H1 (cell line): ENCODE measurements around the gene MUC5AC. TPM values are rescaled to one million over a fixed set of nuclear protein-coding genes. Genes with fewer than 3 reads are reported as not detected.

Experiments used
- CTCF ChIA-PET: fragments of 300-600 bp; sonication (Branson Sonifier 250); formaldehyde crosslinking; loops from one replicate; lab custom pipeline; 2021; ENCODE audit not compliant: partially characterized antibody; lab: Charles Lee
- POLR2A ChIA-PET: fragments of 300-600 bp; sonication (Branson Sonifier 250); formaldehyde crosslinking; loops from one replicate; lab custom pipeline; 2021; ENCODE audit warnings: inconsistent platforms; ENCODE audit not compliant: partially characterized antibody; lab: Charles Lee
- DNase-seq, 2 experiments: peaks; one replicate each; pipeline versions ENCODE4 v3.0.0 to v3.0.0-alpha.2; 2010 to 2022; ENCODE audit warnings: low spot score in 2 of 2, low read depth in 1 of 2, mixed read lengths in 1 of 2
- FAIRE-seq: peaks from 2 replicates; lab custom pipeline; 2011; peaks lifted over from hg19 to GRCh38; lab: Jason Lieb, UNC
- H2AFZ ChIP-seq: 2 replicates; pipeline ENCODE4 v1.8.1; 2012; ENCODE audit warnings: low read length, inconsistent platforms
- H2AK5ac ChIP-seq: 2 replicates; pipeline ENCODE4 v1.6.1; 2013; ENCODE audit warnings: low read depth, low read length
- H2BK120ac ChIP-seq: replicated peaks from 2 replicates; pipeline ENCODE3; 2013; ENCODE audit warnings: low read depth, low read length, inconsistent platforms
- H2BK12ac ChIP-seq: 2 replicates; pipeline ENCODE4 v1.6.1; 2013; ENCODE audit warnings: low read depth, low read length
- H2BK15ac ChIP-seq: 2 replicates; pipeline ENCODE4 v1.6.1; 2013; ENCODE audit warnings: low read length
- H2BK20ac ChIP-seq: 2 replicates; pipeline ENCODE4 v1.6.1; 2013; ENCODE audit warnings: low read length
- H2BK5ac ChIP-seq: 2 replicates; pipeline ENCODE4 v1.6.1; 2013; ENCODE audit warnings: low read depth, low read length
- H3K14ac ChIP-seq: 2 replicates; pipeline ENCODE4 v1.6.1; 2013; ENCODE audit warnings: inconsistent platforms; ENCODE audit not compliant: insufficient read length
- H3K18ac ChIP-seq: 2 replicates; pipeline ENCODE4 v1.6.1; 2013; ENCODE audit warnings: low read length; ENCODE audit errors: extremely low read depth
- H3K23ac ChIP-seq: 2 replicates; pipeline ENCODE4 v1.6.1; 2013; ENCODE audit warnings: inconsistent platforms; ENCODE audit not compliant: insufficient read length
- H3K23me2 ChIP-seq: 2 replicates; pipeline ENCODE4 v1.6.1; 2013; ENCODE audit warnings: low read depth, low read length
- H3K27ac ChIP-seq: 2 replicates; pipeline ENCODE4 v1.6.1; 2011; ENCODE audit warnings: low read depth, low read length, inconsistent platforms
- H3K27me3 ChIP-seq, 4 experiments: replicated peaks in 1 of 4; 1 replicate in 1 of 4; 2 replicates in 3 of 4; pipeline versions ENCODE4 v1.6.1 to v1.8.1; 2011 to 2013; ENCODE audit warnings: low read length in 3 of 4, mild to moderate bottlenecking in 3 of 4, inconsistent platforms in 2 of 4, mixed read lengths in 2 of 4, moderate library complexity in 1 of 4; ENCODE audit not compliant: control insufficient read depth in 3 of 4, insufficient read depth in 3 of 4; ENCODE audit errors: extremely low read depth in 1 of 4
- H3K36me3 ChIP-seq, 4 experiments: 2 replicates each; pipeline versions ENCODE4 v1.6.1 to v1.8.1; 2011 to 2013; ENCODE audit warnings: mild to moderate bottlenecking in 4 of 4, low read length in 3 of 4, moderate library complexity in 2 of 4, control low read depth in 1 of 4, inconsistent platforms in 1 of 4; ENCODE audit not compliant: insufficient read depth in 4 of 4, control insufficient read depth in 2 of 4
- H3K4ac ChIP-seq: replicated peaks from 2 replicates; pipeline ENCODE3; 2013; ENCODE audit warnings: low read length, low read depth, mixed read lengths, inconsistent platforms; ENCODE audit not compliant: insufficient read length
- H3K4me1 ChIP-seq, 4 experiments: replicated peaks in 1 of 4; 1 replicate in 1 of 4; 2 replicates in 3 of 4; pipeline versions ENCODE4 v1.6.1 to v1.8.1; 2011 to 2013; ENCODE audit warnings: low read length in 3 of 4, inconsistent platforms in 2 of 4, mixed read lengths in 1 of 4; ENCODE audit not compliant: insufficient read depth in 4 of 4, control insufficient read depth in 3 of 4
- H3K4me2 ChIP-seq, 2 experiments: 2 replicates each; pipeline versions ENCODE4 v1.6.1 to v1.8.1; 2011 to 2013; ENCODE audit warnings: low read depth in 2 of 2, low read length in 2 of 2, control low read depth in 1 of 2, inconsistent platforms in 1 of 2, mild to moderate bottlenecking in 1 of 2; ENCODE audit not compliant: insufficient read depth in 1 of 2
- H3K4me3 ChIP-seq, 4 experiments: fragments of 200-600, 300-600 bp in 1 of 4; sonication (generic), shearing (Covaris generic), sonication (Bioruptor Twin) in 1 of 4; 2 replicates each; pipeline versions ENCODE4 v1.5.1 to v1.8.1; 2011 to 2016; ENCODE audit warnings: low read length in 4 of 4, low read depth in 3 of 4, control low read depth in 2 of 4, inconsistent platforms in 2 of 4, mild to moderate bottlenecking in 2 of 4, mixed read lengths in 1 of 4, moderate library complexity in 1 of 4; ENCODE audit not compliant: insufficient read depth in 2 of 4; ENCODE audit errors: extremely low read depth in 1 of 4
- H3K56ac ChIP-seq: replicated peaks from 2 replicates; pipeline ENCODE3; 2013; ENCODE audit warnings: low read depth, mild to moderate bottlenecking, mixed read lengths, low read length, inconsistent platforms; ENCODE audit not compliant: insufficient read length
- H3K79me1 ChIP-seq: 2 replicates; pipeline ENCODE4 v1.6.1; 2013; ENCODE audit warnings: low read depth, low read length, control low read depth
- H3K79me2 ChIP-seq, 2 experiments: 2 replicates each; pipeline versions ENCODE4 v1.6.1 to v1.8.1; 2012 to 2013; ENCODE audit warnings: low read length in 2 of 2, mild to moderate bottlenecking in 2 of 2, inconsistent platforms in 1 of 2; ENCODE audit not compliant: insufficient read depth in 2 of 2, control insufficient read depth in 1 of 2
- H3K9ac ChIP-seq, 4 experiments: replicated peaks in 1 of 4; 1 replicate in 1 of 4; 2 replicates in 3 of 4; pipeline versions ENCODE4 v1.6.1 to v1.8.1; 2011 to 2013; ENCODE audit warnings: low read depth in 3 of 4, low read length in 3 of 4, control low read depth in 2 of 4, mild to moderate bottlenecking in 2 of 4, moderate library complexity in 2 of 4, inconsistent platforms in 1 of 4; ENCODE audit errors: extremely low read depth in 1 of 4
- H3K9me3 ChIP-seq, 2 experiments: 2 replicates each; pipeline versions ENCODE4 v1.6.1 to v1.8.1; 2012 to 2013; ENCODE audit warnings: mild to moderate bottlenecking in 2 of 2, moderate library complexity in 2 of 2, control low read depth in 1 of 2, inconsistent platforms in 1 of 2, low read depth in 1 of 2, low read length in 1 of 2, mixed read lengths in 1 of 2; ENCODE audit not compliant: insufficient read depth in 2 of 2
- H4K20me1 ChIP-seq, 2 experiments: replicated peaks in 1 of 2; 2 replicates each; pipeline versions ENCODE3 to v1.8.1; 2011 to 2013; ENCODE audit warnings: inconsistent platforms in 2 of 2, low read length in 2 of 2, mild to moderate bottlenecking in 1 of 2; ENCODE audit not compliant: insufficient read depth in 2 of 2, control insufficient read depth in 1 of 2
- H4K5ac ChIP-seq: 2 replicates; pipeline ENCODE4 v1.6.1; 2013; ENCODE audit warnings: low read length, low read depth, mixed read lengths, inconsistent platforms; ENCODE audit not compliant: insufficient read length
- H4K8ac ChIP-seq: 2 replicates; pipeline ENCODE4 v1.8.0; 2013; ENCODE audit warnings: mild to moderate bottlenecking, moderate library complexity, low read length, inconsistent platforms; ENCODE audit not compliant: insufficient read depth; ENCODE audit errors: extremely low read depth
- H4K91ac ChIP-seq: replicated peaks from 2 replicates; pipeline ENCODE3; 2013; ENCODE audit warnings: low read length, mixed read lengths, inconsistent platforms; ENCODE audit not compliant: insufficient read length
- BCL11A ChIP-seq, 2 experiments: IDR thresholded peaks; one replicate each; pipeline ENCODE4 v1.6.1; 2011; ENCODE audit warnings: low read depth in 2 of 2, low read length in 2 of 2, mild to moderate bottlenecking in 2 of 2
- CHD2 ChIP-seq: IDR thresholded peaks from 2 replicates; pipeline ENCODE4 v1.6.1; 2012; ENCODE audit warnings: low read length, improper control_type of control experiment
- CTBP2 ChIP-seq: IDR thresholded peaks from 2 replicates; pipeline ENCODE4 v1.7.0; 2011; ENCODE audit warnings: borderline replicate concordance, mild to moderate bottlenecking, moderate library complexity, mixed read lengths, low read length; ENCODE audit not compliant: insufficient read depth, insufficient read length
- FOSL1 ChIP-seq: IDR thresholded peaks from 2 replicates; pipeline ENCODE4 v1.6.1; 2011; ENCODE audit warnings: mild to moderate bottlenecking, low read depth, low read length, moderate library complexity; ENCODE audit not compliant: insufficient read depth
- JUND ChIP-seq: IDR thresholded peaks from 2 replicates; pipeline ENCODE4 v1.6.1; 2011; ENCODE audit warnings: mild to moderate bottlenecking, improper control_type of control experiment, low read length
- KDM1A ChIP-seq: fragments of 200-600, 300-600 bp; sonication (generic); IDR thresholded peaks from 2 replicates; pipeline ENCODE4 v1.7.1; 2016; ENCODE audit warnings: mild to moderate bottlenecking, low read length, borderline replicate concordance
- SAP30 ChIP-seq: fragments of 300-600 bp; sonication (generic); IDR thresholded peaks from 2 replicates; pipeline ENCODE4 v1.7.1; 2012; ENCODE audit warnings: low read length, moderate library complexity, mild to moderate bottlenecking, inconsistent platforms; ENCODE audit not compliant: insufficient read depth, insufficient replicate concordance
- ZNF274 ChIP-seq: IDR thresholded peaks from 2 replicates; pipeline ENCODE4 v1.7.0; 2012; ENCODE audit warnings: low read length, borderline replicate concordance; ENCODE audit errors: extremely low read depth
- WGBS, 2 experiments: shearing (Covaris generic) in 1 of 2; methylation state at CpG; one replicate each; pipeline versions ENCODE4 v1.1.6 to v1.1.7; 2013 to 2015; ENCODE audit warnings: low lambda C conversion rate in 2 of 2, mixed read lengths in 2 of 2, inconsistent platforms in 1 of 2, low coverage in 1 of 2, missing lambda C conversion rate in 1 of 2; ENCODE audit not compliant: insufficient replicate concordance in 2 of 2, insufficient coverage in 1 of 2, insufficient read length in 1 of 2; ENCODE audit errors: extremely low coverage in 1 of 2, missing lambda C conversion rate in 1 of 2; 5-methylcytosine and 5-hydroxymethylcytosine counted together
- polyA plus RNA-seq, 7 experiments: library from polyadenylated mRNA; depleted of rRNA in 3 of 7; stranded (reverse) in 5 of 7; unstranded in 2 of 7; fragments of >200 nt in 5 of 7; fragments of 200-250 nt in 2 of 7; gene quantifications; 1 replicate in 5 of 7; 2 replicates in 1 of 7; 4 replicates in 1 of 7; pipeline versions ENCODE4 v1.2.1 to v1.2.3, GENCODE V29; 2011 to 2013; ENCODE audit warnings: missing spikeins in 2 of 7, mixed read lengths in 2 of 7
- total RNA-seq: library from RNA; stranded (reverse); fragmentation: NEBNext Ultra II Directional; extraction: Animal tissue kit (Norgen Biotek cat#: 25700); gene quantifications from 2 replicates; pipeline ENCODE4 v1.2.1, GENCODE V29; 2021
- TF ChIP-seq, protein P1 (sequence below): IDR thresholded peaks from 2 replicates; pipeline ENCODE4 v1.6.1; 2011; ENCODE audit warnings: low read depth, mild to moderate bottlenecking, low read length; ENCODE audit not compliant: insufficient read depth
- TF ChIP-seq, protein P2 (sequence below): IDR thresholded peaks from 2 replicates; pipeline ENCODE4 v1.6.1; 2012; ENCODE audit warnings: inconsistent platforms

Gene MUC5AC
- total and polyA plus RNA-seq, 2 of the 8 experiments (the other 6 are each of a cell fraction or from before 2014, with no cell fraction given) = not detected

DNA sequence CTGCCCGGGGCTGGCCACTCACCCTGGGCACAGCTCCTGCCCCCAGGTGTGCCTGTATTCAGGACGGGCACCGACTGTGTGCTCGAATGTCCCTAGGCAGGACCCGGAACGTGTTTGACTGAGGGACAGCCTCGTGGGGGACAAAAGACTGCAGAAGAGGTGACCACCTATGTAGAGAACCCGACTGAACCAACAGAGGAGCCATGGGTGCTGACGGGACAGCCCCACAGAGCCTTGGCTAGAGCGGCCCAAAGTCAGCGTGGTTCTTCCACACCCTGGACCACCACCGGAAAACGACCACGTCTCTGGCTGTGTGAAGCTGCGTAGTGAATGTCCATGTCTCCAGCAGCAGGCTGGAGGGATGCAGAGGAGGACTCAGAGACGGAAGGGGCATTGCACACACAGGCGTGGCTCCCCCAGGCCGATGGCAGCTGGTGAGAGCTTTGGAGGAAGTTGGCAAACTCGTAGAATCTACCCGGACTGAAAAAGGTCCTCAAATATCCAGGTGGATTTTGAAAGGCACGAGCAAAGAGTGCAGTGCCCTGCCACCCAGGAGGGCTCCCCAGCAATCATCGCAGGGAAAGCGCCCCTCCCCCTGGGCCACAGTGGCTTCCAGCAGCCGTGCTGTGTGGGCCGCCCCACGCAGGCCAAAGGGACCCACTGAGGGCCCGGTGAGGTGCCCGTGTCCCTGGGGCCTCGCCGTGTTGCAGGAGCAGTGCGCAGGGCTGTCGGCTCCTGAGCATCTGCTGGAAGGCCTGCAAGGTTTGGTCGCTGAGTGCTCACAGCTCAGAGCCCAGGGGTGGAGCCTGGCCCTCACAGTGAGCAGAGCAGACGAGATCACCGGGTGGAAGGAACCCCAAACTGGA is 47.6 kb downstream of the MUC5AC start:
- Histone ChIP-seq H2BK15ac (no peak overlapping the region), H3K4me3 (no peak overlapping the region), H2BK5ac (no peak overlapping the region), H2AK5ac (no peak overlapping the region), H3K27ac (no peak overlapping the region), H3K23ac (no peak overlapping the region), H4K8ac (no peak overlapping the region; the same call in 1 of the 2 replicates), H2AFZ (no peak overlapping the region), H3K23me2 (no peaks in the 10 kb centered on the region; the same call in 1 of the 2 replicates), H3K14ac (no peak overlapping the region), H3K4me2 (no peak overlapping the region), H3K36me3 (no peaks in the 10 kb centered on the region), H3K4me1 (no peaks in the 10 kb centered on the region; a peak in 1 of 7 replicates), H3K27me3 (0 out of 7 replicates have a peak, but pooled peaks cover 0 to 2% (median 0%) of the 10 kb centered on the region in 4 experiments), H3K79me1 (no peaks in the 10 kb centered on the region), H3K9ac (no peak overlapping the region), H3K9me3 (peaks cover 9 to 28% of the 10 kb centered on the region in 2 experiments; a peak in 3 of 4 replicates), H3K79me2 (no peaks in the 10 kb centered on the region), H2BK20ac (no peak overlapping the region), H4K20me1 (no peaks in the 10 kb centered on the region), H2BK120ac (no peak overlapping the region), H2BK12ac (no peak overlapping the region), H3K18ac (no peak overlapping the region), H4K91ac (no peak overlapping the region), H3K56ac (no peak overlapping the region), H4K5ac (no peak overlapping the region), H3K4ac (peak overlapping the region; percentile 85)
- CTCF ChIA-PET = interaction anchor here (0.7 to 2.2 kb wide), 8 partner anchors 22 to 447 kb away, joined by 3 to 6 read pairs (median 4); no protein-coding TSS in a partner anchor
- 85% methylated on average over 33 of the region's 35 CpGs; no CpG with 5 or more reads in 1 of the 2 experiments for WGBS, 2 experiments
- DNase-seq = no peak
- POLR2A ChIA-PET = interaction anchor here (0.7 kb wide), 1 partner anchor 274 kb away, joined by 3 read pairs; no protein-coding TSS in a partner anchor
- FAIRE-seq = no peak
- no peak for TF ChIP-seq SAP30
- no peak for TF ChIP-seq JUND
- TF ChIP-seq BCL11A (IDR thresholded peaks at IDR 0.05; ENCODE audit: low read depth in 2 of 2, low read length in 2 of 2) = no peak
- TF ChIP-seq, protein P1, sequence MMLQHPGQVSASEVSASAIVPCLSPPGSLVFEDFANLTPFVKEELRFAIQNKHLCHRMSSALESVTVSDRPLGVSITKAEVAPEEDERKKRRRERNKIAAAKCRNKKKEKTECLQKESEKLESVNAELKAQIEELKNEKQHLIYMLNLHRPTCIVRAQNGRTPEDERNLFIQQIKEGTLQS = no peak
- TF ChIP-seq CTBP2 = no peak
- no peak for TF ChIP-seq FOSL1
- no peak for TF ChIP-seq KDM1A
- no peak for TF ChIP-seq ZNF274
- TF ChIP-seq, protein P2, sequence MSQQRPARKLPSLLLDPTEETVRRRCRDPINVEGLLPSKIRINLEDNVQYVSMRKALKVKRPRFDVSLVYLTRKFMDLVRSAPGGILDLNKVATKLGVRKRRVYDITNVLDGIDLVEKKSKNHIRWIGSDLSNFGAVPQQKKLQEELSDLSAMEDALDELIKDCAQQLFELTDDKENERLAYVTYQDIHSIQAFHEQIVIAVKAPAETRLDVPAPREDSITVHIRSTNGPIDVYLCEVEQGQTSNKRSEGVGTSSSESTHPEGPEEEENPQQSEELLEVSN = no peak
- TF ChIP-seq CHD2 = no peak
